HL-60/S4 (cell line): Measurements from ENCODE around the gene EPHA6.
"Not testable (repeated sequence)": the region's sequence is repeated elsewhere in the genome, so short reads cannot be mapped to it uniquely, and the experiment has no call there.

Experiments used
- in situ Hi-C: fragments of 300-500 bp; cut with MboI; formaldehyde crosslinking; loops from 2 replicates; pipeline ENCODE4 v1.14.3; 2022; ENCODE audit warnings: low sequenced_read_pairs

EPHA6 gene

GRCh38 chr3:97576221-97576620 is 761.8 kb downstream of the EPHA6 start:
- in situ Hi-C loops: no loop called here

GRCh38 chr3:97579365-97579764 is 765.0 kb downstream of the EPHA6 start:
- in situ Hi-C loops: no loop called here

GRCh38 chr3:97610626-97611025 is 796.2 kb downstream of the EPHA6 start:
- in situ Hi-C loops: no loop called here

GRCh38 chr3:97612632-97613031 is 798.2 kb downstream of the EPHA6 start:
- in situ Hi-C loops: no loop called here

GRCh38 chr3:97613139-97613538 is 798.7 kb downstream of the EPHA6 start:
- in situ Hi-C loops: no loop called here

- in situ Hi-C loops: not testable (repeated sequence)
Measured at GRCh38 chr3:97620514-97620913, 806.1 kb downstream of the EPHA6 start.

- in situ Hi-C loops: no loop called here
Measured at GRCh38 chr3:97636465-97636864, 822.1 kb downstream of the EPHA6 start.

GRCh38 chr3:97646932-97647331 is 832.5 kb downstream of the EPHA6 start:
- in situ Hi-C loops: no loop called here

GRCh38 chr3:97647441-97647982 is 833.1 kb downstream of the EPHA6 start:
- in situ Hi-C loops: no loop called here

GRCh38 chr3:97655971-97656370 is 841.6 kb downstream of the EPHA6 start:
- in situ Hi-C loops: no loop called here

- in situ Hi-C loops: no loop called here
Measured at GRCh38 chr3:97656638-97657037, 842.2 kb downstream of the EPHA6 start.

GRCh38 chr3:97658668-97659285 is 844.4 kb downstream of the EPHA6 start:
- in situ Hi-C loops: no loop called here

GRCh38 chr3:97662264-97662663 is 847.9 kb downstream of the EPHA6 start:
- in situ Hi-C loops: no loop called here

GRCh38 chr3:97662762-97663161 is 848.4 kb downstream of the EPHA6 start:
- in situ Hi-C loops: no loop called here

- in situ Hi-C loops: no loop called here
Measured at GRCh38 chr3:97665896-97666295, 851.5 kb downstream of the EPHA6 start.

- in situ Hi-C loops: no loop called here
Measured at GRCh38 chr3:97670952-97671351, 856.6 kb downstream of the EPHA6 start.

- in situ Hi-C loops: no loop called here
Measured at GRCh38 chr3:97673357-97673997, 859.1 kb downstream of the EPHA6 start.

- in situ Hi-C loops: no loop called here
Measured at GRCh38 chr3:97674461-97674860, 860.1 kb downstream of the EPHA6 start.

- in situ Hi-C loops: no loop called here
Measured at GRCh38 chr3:97680210-97680609, 865.8 kb downstream of the EPHA6 start.

GRCh38 chr3:97680696-97681095 is 866.3 kb downstream of the EPHA6 start:
- in situ Hi-C loops: no loop called here

GRCh38 chr3:97684490-97684889 is 870.1 kb downstream of the EPHA6 start:
- in situ Hi-C loops: no loop called here

- in situ Hi-C loops: no loop called here
Measured at GRCh38 chr3:97686258-97686657, 871.9 kb downstream of the EPHA6 start.

- in situ Hi-C loops: no loop called here
Measured at GRCh38 chr3:97687734-97688133, 873.3 kb downstream of the EPHA6 start.
